ENCODE measurements around the gene LEFTY1.

LEFTY1 gene

GRCh38 chr1:225887030-225887314 lies 2.0 kb downstream of the LEFTY1 start:
- no peak for FAIRE-seq

- no peak for FAIRE-seq
Observed at GRCh38 chr1:225886159-225887029, 2.6 kb downstream of the LEFTY1 start.

- FAIRE-seq = no peak
Observed at GRCh38 chr1:225885336-225885735, 3.6 kb downstream of the LEFTY1 start.

GRCh38 chr1:225883616-225884265 lies 5.2 kb downstream of the LEFTY1 start:
- no peak for FAIRE-seq

GRCh38 chr1:225882694-225883615 lies 6.0 kb downstream of the LEFTY1 start:
- no peak for FAIRE-seq

GRCh38 chr1:225881959-225882693 lies 6.8 kb downstream of the LEFTY1 start, which contains the start of gene TMEM63A:
Gene TMEM63A (minus strand): TSS chr1:225882380. CDS start chr1:225877580, 4,800 bp downstream.
- no peak for FAIRE-seq

GRCh38 chr1:225881081-225881958 lies 7.6 kb downstream of the LEFTY1 start:
- FAIRE-seq = no peak

GRCh38 chr1:225880636-225881035 lies 8.3 kb downstream of the LEFTY1 start:
- no peak for FAIRE-seq

GRCh38 chr1:225880222-225880588 lies 8.7 kb downstream of the LEFTY1 start:
- FAIRE-seq = no peak

GRCh38 chr1:225879521-225880221 lies 9.3 kb downstream of the LEFTY1 start:
- no peak for FAIRE-seq

GRCh38 chr1:225878282-225878681 lies 10.7 kb downstream of the LEFTY1 start:
- no peak for FAIRE-seq

- FAIRE-seq = no peak
Observed at GRCh38 chr1:225877580-225877979, 11.4 kb downstream of the LEFTY1 start.

GRCh38 chr1:225876900-225877510 lies 11.9 kb downstream of the LEFTY1 start:
- no peak for FAIRE-seq

GRCh38 chr1:225875044-225875815 lies 13.7 kb downstream of the LEFTY1 start:
- no peak for FAIRE-seq

GRCh38 chr1:225874431-225874830 lies 14.5 kb downstream of the LEFTY1 start:
- FAIRE-seq = no peak

GRCh38 chr1:225873281-225873850 lies 15.6 kb downstream of the LEFTY1 start:
- FAIRE-seq = no peak

- FAIRE-seq = no peak
Observed at GRCh38 chr1:225872075-225872430, 16.9 kb downstream of the LEFTY1 start.

- FAIRE-seq = no peak
Observed at GRCh38 chr1:225871359-225872074, 17.4 kb downstream of the LEFTY1 start.

- FAIRE-seq = no peak
Observed at GRCh38 chr1:225870911-225871310, 18.0 kb downstream of the LEFTY1 start.

Measured in endometrium (tissue), 2 donors.